Activated naive CD8-positive, alpha-beta T cell treated with anti-CD3 and anti-CD28 coated beads, Interleukin-2, amount 50 U/mL, for 24 hours (primary cell): ENCODE results near the gene MYRIP.

ENCODE experiments used
- ATAC-seq: fragments of 150-1000 bp; cut with Tn5 transposase; one replicate; pipeline ENCODE4 v1.10.0; 2021
- DNase-seq: peaks from one replicate; pipeline ENCODE4 v3.0.0; 2021
- H3K27ac Mint-ChIP-seq: one replicate; pipeline ENCODE4 v1.8.0; 2021; ENCODE audit warnings: mild to moderate bottlenecking, mixed read lengths
- H3K27me3 Mint-ChIP-seq: one replicate; pipeline ENCODE4 v1.8.0; 2021; ENCODE audit warnings: mixed read lengths
- H3K36me3 Mint-ChIP-seq: one replicate; pipeline ENCODE4 v1.8.0; 2021; ENCODE audit warnings: low read depth, mixed read lengths
- H3K4me1 Mint-ChIP-seq: one replicate; pipeline ENCODE4 v1.8.0; 2021; ENCODE audit warnings: mixed read lengths
- H3K4me3 Mint-ChIP-seq: one replicate; pipeline ENCODE4 v1.8.0; 2021; ENCODE audit warnings: mild to moderate bottlenecking, moderate library complexity, mixed read lengths
- H3K9me3 Mint-ChIP-seq: one replicate; pipeline ENCODE4 v1.8.0; 2021; ENCODE audit warnings: mixed read lengths

MYRIP gene

GRCh38 chr3:40299721-40300335, 490.4 kb downstream of the MYRIP start:
- H3K4me3 Mint-ChIP-seq, result no peak overlapping the region
- no peak overlapping the region for H3K27ac Mint-ChIP-seq
- no peaks in the 10 kb centered on the region for H3K9me3 Mint-ChIP-seq
- H3K4me1 Mint-ChIP-seq, result no peaks in the 10 kb centered on the region
- ATAC-seq (no peak), DNase-seq (no peak)
- no peaks in the 10 kb centered on the region for H3K27me3 Mint-ChIP-seq
- peaks cover 7% of the 10 kb centered on the region for H3K36me3 Mint-ChIP-seq

- ATAC-seq, result no peak
- no peaks in the 10 kb centered on the region for H3K27me3 Mint-ChIP-seq
- no peak overlapping the region for H3K27ac Mint-ChIP-seq
- DNase-seq, result no peak
- peaks cover 3% of the 10 kb centered on the region for H3K36me3 Mint-ChIP-seq
- H3K4me3 Mint-ChIP-seq, result no peak overlapping the region
- H3K9me3 Mint-ChIP-seq, result no peaks in the 10 kb centered on the region
- no peaks in the 10 kb centered on the region for H3K4me1 Mint-ChIP-seq
Measured at GRCh38 chr3:40302784-40303183, 493.4 kb downstream of the MYRIP start.

- H3K4me1 Mint-ChIP-seq, result peaks cover 9% of the 10 kb centered on the region
- H3K36me3 Mint-ChIP-seq, result peaks cover 3% of the 10 kb centered on the region
- no peak overlapping the region for H3K27ac Mint-ChIP-seq
- no peak overlapping the region for H3K4me3 Mint-ChIP-seq
- no peak for ATAC-seq
- H3K9me3 Mint-ChIP-seq, result no peaks in the 10 kb centered on the region
- H3K27me3 Mint-ChIP-seq, result no peaks in the 10 kb centered on the region
- DNase-seq, result no peak
Measured at GRCh38 chr3:40304352-40304751, 494.9 kb downstream of the MYRIP start.

- Mint-ChIP-seq H3K4me1 (peaks cover 19% of the 10 kb centered on the region), H3K27ac (no peak overlapping the region), H3K36me3 (peaks cover 8% of the 10 kb centered on the region), H3K27me3 (no peaks in the 10 kb centered on the region), H3K9me3 (no peaks in the 10 kb centered on the region), H3K4me3 (no peak overlapping the region)
- DNase-seq, result no peak
- ATAC-seq, result no peak
Measured at GRCh38 chr3:40306336-40306735, 496.9 kb downstream of the MYRIP start.

GRCh38 chr3:40307176-40307575, 497.8 kb downstream of the MYRIP start:
- no peak for ATAC-seq
- peaks cover 28% of the 10 kb centered on the region for H3K4me1 Mint-ChIP-seq
- no peak overlapping the region for H3K4me3 Mint-ChIP-seq
- no peaks in the 10 kb centered on the region for H3K9me3 Mint-ChIP-seq
- H3K27me3 Mint-ChIP-seq, result no peaks in the 10 kb centered on the region
- H3K27ac Mint-ChIP-seq, result no peak overlapping the region
- peaks cover 15% of the 10 kb centered on the region for H3K36me3 Mint-ChIP-seq
- DNase-seq, result no peak

GRCh38 chr3:40308725-40309417, 499.5 kb downstream of the MYRIP start:
- Mint-ChIP-seq H3K27me3 (no peaks in the 10 kb centered on the region), H3K4me3 (peak overlapping the region; percentile 96), H3K36me3 (peaks cover 24% of the 10 kb centered on the region), H3K9me3 (no peaks in the 10 kb centered on the region), H3K27ac (peak overlapping the region; percentile 95), H3K4me1 (peaks cover 35% of the 10 kb centered on the region)
- ATAC-seq, result no peak
- no peak for DNase-seq

- Mint-ChIP-seq H3K4me3 (peak within 1 kb of the TSS; percentile 96), H3K36me3 (peaks cover 24% of the 10 kb centered on the region), H3K4me1 (peaks cover 35% of the 10 kb centered on the region), H3K9me3 (no peaks in the 10 kb centered on the region), H3K27ac (peak within 1 kb of the TSS; percentile 95), H3K27me3 (no peaks in the 10 kb centered on the region)
- DNase-seq (peak; percentile 98), ATAC-seq (peak; percentile 94)
Measured at GRCh38 chr3:40309418-40309924, 500.1 kb downstream of the MYRIP start, which contains the start of gene EIF1B. Gene EIF1B, plus strand, starts transcription at chr3:40309707. Its CDS starts 235 bp downstream, at chr3:40309942.
